HT1080 (cell line): ENCODE data around the gene FRMD3. TPM values are rescaled to one million over a fixed set of nuclear protein-coding genes. Genes with fewer than 3 reads are reported as not detected.

Experiments
- DNase-seq: peaks from one replicate; pipeline ENCODE4 v3.0.0-alpha.2; 2015; ENCODE audit warnings: low read depth
- total RNA-seq: library from RNA; depleted of rRNA; stranded (reverse); fragments of >200 nt; shearing (Covaris generic); gene quantifications from 2 replicates; pipeline ENCODE4 v1.2.3, GENCODE V29; 2014

Gene FRMD3
- total RNA-seq, 1 experiment from 2014 or later, result 5.7 TPM

DNA sequence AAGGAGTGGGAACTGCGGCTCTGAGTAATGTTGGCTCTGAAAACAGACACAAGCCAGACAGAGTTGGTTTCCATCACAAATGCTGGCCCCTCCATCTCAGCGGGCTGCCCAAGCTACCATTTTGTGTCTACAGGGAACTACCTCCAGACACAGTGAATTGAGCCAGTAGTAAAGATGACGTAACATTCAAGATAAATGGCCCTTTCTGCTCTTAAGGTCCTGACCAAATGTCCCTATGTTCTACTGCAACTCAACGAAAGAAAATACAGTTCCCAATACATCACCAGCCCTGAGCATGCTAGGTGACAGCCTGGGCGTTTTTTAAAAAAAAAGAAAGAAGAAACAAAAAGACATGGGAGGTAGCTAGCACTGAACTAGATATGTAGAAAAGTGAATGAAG lies 247.5 kb downstream of the FRMD3 start:
- no peak for DNase-seq

DNA sequence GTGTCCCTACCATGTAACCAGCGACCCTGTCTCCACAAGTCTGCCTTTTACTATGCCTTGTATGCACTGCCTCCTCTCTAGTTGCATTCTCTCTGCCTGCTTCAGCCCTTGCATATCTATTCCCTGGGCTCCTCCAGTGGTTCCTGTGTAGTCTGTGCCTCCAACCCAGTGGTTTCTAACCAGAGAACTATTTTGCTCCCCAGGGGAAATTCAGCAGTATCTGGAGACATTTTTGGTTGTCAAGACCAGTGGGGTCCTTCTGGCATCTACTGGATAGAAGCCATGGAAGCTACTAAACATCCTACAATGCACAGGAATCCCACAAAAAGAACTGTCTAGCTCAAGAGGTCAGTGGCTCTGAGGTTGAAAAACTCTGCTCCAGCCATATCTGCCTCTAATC lies 251.2 kb downstream of the FRMD3 start:
- no peak for DNase-seq

DNA sequence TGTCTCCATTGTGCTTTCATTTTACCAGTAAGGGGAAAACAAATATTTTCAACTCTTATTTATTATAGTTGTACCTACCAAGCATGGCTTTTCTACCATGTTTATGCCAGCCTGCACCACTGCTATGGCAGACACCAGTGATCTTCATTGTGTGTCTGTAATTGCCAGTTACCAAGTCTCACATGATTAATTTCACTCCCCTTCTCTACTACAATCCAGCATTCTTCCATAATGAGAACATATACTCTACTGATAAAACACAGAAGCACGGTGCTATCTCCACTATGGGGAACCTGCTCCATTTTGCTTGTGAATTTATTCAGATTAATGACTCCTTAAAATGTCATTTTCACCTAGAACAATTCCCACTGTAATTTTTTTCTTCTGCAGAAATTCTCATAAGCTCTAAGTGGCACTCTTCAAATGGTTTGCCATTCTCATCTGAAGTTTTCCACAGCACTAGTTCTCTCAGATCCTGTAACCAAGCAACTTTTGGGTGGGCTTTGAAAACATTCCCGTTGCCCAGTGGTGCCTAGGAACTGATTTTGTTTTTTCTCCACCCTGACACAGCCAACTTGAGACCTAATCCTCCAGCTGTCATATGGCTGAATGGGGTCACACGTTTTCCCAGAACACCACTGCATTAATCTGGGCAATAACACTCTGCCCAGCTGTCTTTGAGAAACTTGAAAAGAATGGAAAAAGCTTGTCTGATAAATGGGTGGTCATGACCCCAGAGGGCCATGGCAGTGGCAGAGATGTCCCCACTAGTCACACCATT lies 252.6 kb downstream of the FRMD3 start:
- DNase-seq, result no peak

DNA sequence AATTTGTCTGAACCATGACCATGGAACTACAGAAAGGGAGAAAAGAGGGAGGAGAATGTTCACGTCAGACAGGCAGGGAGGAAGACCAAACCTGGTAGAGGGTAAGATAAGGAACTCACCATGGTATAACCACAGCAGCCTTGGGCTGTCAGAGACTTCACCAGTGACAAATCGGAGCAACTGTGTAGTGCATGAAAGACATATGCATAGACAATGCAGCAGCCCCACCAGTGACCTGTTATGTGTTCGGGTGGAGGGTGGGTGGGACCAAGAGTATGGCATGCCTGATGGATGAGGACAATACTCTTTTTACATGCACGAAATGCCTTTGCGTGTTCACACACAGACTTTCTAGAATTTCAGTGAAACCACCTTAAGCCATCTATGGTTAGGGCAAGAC lies 253.5 kb downstream of the FRMD3 start:
- DNase-seq, result no peak

DNA sequence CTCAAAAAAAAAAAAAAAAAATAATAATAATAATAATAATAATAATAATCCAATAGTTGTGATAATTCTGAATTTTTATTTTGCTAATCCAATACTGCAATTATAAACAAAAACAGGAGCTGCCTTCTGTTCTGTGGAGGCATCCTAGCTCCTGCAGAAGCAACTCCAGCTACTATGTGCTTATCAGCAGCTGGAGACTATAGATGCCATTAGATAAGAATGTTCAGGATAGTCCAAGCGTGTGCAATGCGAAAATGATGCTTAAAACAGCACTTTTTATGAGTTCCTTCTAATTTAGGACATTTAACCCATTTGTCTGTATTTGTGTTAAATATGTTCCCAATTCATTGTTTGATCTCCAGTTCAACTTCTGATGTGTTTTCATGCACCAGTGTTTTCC lies 254.7 kb downstream of the FRMD3 start:
- DNase-seq, result no peak

DNA sequence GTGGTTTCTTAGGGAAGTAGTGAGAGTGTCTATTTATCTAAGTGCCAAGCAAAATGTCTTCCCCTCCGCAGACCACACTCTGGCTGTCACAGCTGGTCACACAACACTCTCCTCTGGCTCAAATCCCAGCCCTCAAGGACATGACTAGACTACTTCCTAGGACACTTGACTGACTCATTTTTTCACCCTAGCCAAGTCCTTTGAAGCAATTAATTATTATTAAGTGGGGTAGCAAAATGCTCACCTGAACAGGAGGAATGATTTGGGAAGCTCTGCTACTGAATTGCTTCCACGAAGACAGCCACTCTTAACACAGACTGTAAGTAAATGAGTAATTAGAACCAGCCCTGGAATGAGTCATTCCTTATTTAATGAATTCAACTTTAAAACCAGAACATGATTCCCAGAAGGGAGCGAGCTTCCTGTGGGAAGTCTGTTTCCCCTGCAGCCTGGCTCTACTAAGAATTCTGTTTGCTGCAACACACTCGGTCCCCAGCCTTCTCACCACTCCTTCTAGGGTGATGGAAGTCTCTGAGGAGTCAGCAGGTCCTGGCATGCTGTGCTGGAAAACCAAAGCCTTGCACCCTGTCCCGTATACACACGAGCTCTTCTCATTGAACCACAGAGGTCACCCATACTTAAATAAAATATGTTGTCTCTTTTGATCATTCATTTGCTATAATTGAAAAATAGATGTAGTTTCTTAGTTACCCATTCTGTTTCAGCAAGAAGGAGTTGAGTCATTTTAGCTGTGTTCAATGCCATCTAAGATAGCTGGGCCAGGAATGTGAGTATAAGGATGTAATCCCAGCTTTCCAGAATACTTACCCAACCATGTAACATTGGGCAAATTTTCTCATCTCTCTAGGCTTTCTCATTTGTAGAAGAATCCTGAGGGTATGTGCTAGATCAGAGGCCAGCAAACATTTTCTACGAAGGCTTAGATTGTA lies 256.6 kb downstream of the FRMD3 start:
- peak; percentile 78 for DNase-seq

DNA sequence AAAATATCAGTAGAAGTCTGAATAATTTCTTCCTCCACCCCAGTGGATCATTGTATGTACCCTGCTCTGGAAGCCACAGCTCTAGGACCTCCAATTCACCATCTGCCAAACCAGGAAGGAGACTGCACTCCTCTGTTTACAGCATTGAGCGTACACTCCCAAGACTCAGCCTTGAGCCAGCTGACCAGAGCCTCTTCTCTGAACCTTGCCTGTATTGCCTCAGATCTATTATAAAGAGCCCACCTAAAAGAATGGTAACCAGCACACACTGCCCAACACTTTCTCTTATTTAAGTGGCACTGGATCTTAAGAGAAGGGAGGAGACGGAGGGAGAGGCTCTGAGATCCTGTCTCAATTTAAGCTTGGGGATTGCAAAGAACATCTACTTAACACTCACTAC lies 257.4 kb downstream of the FRMD3 start:
- DNase-seq, result no peak

DNA sequence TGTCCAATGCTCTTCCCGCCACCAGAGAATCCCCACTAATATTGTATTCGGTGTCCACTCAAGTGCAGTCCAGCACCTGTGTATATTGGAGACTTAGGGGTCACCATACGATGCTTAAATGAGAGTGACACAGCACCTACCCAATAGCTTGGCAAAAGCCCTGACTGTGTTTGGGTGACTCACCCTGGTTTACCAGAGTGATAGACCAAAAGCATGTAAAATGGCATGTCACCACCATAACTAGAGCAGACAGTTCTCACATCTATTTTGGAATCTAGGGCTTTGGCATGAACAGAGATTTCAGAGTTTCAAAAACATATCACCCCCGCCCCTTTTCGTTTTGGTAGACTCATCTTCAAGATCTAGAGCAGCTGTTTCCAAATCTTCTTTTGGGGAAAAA lies 257.9 kb downstream of the FRMD3 start:
- peak; percentile 45 for DNase-seq

DNA sequence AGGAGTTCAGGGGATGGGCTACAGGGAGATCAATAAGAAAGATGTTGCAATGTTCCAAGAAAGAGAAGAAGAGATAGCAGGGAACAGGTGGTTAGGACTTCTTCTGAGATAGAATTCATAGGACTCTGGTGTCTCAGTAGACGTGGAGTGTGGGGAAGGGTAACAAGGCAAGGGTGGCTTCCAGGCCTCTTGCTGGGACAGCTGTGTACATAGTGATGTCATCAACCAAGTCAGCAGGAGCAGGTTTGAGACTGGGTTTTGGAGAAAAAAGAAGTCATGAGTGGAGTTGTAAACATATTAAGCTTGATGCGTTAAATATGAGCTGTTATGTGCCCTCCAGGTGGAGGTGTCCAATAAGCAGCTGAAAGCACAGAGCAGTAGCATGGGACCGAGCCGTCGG lies 263.4 kb downstream of the FRMD3 start:
- DNase-seq, result no peak

DNA sequence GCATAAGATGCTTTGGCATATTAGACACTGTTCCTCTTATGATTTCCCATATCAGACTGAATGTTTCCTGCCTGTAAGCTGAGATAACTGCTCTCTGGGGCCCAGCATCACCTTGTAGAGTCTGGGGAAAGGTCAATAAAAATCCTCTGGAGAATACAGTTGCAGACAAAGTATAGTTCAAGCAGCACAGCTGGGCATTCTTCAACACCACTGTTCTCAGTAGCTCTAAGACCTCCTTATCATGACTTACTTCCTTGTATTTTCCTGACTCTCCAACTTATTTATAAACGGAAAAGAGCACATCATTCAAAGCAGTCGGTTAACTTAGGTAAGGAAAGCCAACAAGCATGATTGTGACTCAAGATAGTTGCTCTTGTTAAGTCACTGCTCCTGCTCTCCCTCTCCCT lies 266.5 kb downstream of the FRMD3 start:
- DNase-seq, result no peak

DNA sequence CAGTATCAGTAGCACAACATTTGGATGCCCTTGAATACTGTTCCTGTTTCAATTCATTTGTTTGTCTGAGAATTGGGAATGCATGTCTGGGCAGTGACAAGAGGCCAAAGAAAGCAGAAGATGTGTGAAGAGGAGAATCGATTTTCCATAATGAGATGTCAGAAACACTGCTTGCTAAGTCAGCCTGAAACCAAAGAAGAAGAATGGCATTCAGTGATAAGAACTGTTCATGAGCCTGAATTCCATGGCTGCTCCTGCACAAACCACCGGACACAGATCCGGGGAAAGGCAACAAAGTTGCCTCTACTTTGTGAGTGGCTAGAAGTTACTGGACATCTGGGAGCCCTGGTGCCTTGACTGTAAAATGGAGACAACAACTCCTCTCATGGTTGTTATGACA lies 268.1 kb downstream of the FRMD3 start:
- no peak for DNase-seq

DNA sequence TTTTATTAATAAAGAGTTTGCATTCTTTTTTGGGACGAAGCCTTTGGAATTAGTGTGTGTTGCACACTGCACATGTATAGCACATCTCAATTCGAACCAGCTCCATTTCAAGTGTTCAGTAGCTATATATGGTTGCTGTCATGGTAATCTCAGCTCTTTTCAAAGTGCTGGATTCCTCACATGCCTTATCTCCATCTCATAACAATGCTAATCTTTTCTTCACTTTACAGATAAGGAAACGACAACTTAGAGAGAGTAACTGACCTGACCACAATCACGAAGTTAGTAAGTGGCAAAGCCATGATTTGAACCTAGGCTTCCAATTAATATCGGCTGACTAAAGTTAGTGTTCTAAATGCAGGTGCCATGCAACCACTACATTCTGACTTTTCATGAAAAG lies 270.5 kb downstream of the FRMD3 start:
- no peak for DNase-seq

DNA sequence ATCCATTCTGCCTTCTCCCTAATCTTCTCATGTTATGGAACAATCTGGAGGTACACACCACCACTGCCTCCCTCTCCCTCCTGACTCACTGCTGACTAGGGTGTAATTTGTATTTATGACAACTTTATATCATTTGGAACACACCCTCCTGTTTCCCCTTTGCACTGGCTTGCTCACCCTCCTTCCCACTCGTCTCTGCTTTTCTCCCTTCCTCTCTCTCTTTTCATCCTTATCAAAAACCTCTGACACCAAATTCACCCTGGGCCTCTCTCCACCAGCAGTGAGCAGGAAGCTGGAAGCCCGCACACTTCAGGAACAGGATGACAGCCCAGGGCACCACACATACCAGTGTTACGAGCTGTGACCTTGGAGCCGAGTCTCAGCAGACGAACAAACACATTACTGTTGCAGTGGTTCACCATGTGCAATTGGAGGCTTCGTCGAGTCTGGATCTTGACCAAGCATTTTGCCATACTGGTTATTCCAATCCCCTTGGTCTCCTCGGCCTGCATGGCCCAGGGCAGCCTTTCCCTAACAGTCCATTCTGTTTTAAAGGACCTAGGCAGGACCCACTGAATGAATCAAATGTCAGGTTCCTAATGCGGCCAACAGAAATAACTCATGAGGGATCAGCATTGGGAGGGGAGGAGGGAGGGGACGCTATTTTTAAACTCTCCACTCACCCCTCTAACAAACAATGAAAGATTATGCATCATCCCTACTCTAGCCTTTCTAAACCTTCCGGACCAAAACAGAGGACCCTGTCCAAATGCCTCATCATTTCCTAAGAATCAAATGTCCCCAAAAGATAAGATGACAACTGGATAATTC lies 271.3 kb downstream of the FRMD3 start:
- peak; percentile 68 for DNase-seq

DNA sequence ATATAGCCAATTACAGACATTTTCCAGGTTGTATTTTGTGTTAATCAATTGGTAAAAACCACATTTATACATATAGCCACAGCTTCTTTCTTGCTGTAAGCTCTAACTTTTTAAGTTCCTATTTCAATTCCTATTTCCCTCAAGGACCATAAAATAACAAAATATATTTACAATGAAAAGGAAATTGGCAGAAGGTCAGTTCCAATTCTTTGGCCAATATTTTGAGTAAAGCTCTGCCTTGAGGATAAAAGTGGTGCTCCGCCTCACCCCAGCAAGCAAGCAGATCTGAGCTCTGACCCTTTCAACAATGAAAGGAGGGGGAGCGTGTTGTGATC lies 271.9 kb downstream of the FRMD3 start:
- DNase-seq, result no peak

DNA sequence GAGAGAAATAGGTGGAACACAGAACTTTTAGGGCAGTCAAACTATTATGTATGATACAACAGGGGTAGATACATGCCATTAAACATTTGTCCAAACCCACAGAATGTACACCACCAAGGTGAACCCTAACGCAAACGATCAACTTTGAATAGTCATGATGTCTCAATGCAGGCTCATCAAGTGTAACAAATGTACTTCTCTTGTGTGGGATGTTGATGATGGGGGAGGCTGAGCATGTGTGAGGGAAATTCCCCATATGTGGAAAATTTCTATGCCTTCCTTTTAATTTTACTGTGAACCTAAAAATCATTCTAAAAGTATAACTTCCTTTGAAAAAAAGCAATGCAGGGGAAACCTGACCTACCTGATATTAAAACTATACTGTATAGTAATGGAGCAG lies 273.9 kb downstream of the FRMD3 start:
- DNase-seq, result no peak

DNA sequence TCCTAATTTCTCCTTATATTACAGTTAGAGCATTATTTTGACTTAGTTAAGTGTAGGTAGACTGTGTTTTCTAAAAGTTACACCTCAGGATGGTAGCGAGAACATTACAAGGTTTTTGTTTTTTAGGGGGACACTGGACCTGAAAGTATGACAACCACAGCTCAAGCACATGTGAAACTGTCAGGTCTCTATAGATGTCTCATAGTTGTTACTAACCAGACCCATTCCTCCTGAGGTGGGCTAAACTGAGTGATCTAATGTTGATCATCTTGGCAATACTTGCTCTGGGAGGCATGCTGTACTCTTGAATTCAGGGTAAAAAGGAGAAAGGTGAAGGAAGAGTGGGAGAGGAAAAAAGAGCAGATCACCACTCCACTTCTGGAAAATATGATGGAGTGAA lies 278.6 kb downstream of the FRMD3 start:
- no peak for DNase-seq

DNA sequence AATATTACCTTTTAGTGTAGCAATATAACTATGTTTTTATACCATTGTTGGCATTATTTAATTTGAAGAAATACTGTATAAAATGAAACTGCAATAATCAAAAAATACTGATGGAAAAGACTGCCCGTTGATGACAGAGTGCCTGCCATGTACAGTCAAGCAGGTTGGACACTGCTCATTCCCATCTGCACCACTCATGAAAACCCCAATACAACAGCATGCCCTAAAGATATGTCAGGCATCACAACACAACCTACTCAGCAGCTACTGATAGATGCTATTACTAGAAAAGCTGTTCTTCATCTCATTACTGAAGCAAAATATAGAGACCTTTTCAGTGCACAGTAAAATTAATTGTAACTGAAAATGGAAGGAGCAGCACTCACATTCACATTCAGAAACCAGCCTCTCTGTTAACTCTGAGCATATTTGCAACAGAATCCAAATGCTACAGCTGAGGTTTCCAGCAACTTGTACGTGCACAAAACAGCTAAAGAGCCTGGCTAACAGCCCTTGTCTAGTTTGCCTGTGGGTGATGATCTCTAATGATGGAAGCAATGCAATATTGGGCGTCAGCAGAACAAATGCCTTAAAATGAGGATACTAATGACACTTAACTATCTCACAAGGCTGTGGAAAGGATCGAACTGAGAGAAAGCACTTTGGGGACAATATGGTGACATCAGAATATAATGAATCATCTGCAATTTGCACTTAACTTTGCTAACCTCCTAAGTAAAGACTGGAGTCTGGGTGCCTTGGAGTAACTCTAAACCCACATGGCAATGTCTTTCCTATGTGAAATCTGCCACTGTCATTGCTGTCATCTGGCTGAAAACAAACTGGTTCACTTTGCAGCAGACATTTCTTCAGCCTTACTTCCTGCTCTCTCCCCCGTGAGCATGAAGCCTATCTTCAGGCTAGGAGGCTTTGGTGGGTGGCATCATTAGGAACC lies 280.0 kb downstream of the FRMD3 start:
- DNase-seq, result no peak

DNA sequence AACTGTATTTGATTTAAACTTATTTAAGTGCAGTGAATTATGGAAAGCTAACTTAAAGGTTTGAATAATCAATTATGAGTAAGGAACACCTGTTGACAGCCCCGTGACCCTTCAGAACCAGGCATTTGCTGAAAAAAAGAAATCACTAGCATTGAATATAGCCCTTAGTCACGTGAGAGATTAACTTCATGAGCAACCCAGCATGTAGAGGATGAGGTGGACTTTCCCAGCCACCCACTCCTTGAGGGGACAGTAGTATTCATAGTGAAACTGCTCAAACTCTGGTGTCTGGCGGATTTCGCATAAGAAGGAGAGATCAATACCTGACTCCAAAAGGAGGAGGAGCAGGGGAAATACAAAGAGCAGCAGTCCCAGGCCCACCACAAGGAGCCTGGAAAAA lies 290.5 kb downstream of the FRMD3 start:
- DNase-seq, result no peak

DNA sequence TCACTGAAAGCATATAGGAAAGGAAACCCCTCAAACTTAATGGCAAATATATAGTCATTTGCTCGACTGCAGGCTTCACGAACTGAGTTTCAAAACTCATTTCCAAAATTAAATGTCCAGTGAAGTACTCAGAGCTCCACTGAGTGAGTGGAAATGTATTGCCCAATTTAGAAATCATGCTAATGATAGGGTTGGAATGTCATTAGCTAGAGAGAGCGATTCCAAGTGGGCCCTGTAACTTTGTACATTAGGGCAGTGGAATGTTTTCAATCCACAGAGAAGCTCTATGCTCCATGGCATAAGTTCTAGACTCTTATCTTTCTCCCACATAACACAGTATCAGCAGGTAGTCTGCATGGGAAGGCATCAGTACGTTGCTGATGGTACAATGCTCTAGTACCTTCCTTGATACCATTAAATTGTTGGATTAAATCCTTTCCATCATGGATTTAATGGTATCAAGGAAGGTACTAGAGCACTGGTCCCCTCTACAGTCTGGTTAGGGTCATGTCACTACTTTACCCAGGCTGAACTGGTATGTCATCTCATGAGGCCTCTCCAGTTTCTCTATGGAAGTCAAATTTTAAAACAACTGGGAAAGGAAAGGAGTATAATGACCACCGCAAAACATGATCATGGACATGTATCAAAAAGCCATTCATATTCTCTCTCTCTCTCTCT lies 292.1 kb downstream of the FRMD3 start:
- no peak for DNase-seq

DNA sequence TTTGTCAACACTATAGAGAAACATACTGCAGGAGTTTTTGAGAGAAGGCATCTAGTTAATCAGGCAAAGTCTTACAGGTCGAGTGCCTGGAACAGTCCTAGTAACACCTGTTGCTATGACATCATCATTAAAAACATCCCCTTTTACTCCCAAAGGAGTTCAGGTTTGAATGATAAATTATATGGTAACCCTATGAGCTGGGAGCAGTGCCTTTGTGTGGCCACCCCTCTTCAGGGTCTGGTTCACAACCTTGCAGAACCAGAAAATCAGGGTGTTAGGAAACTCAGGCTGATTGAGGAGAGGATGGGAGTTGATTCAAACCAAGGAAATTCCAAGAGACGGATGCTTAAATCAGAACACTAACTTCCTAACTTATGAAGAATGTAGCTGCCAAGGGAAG lies 296.1 kb downstream of the FRMD3 start:
- no peak for DNase-seq
